GM12878 (cell line): ENCODE data around the gene CFAP45. TPM values are rescaled to one million over a fixed set of nuclear protein-coding genes. Genes with fewer than 3 reads are reported as not detected.

Source experiments
- ATAC-seq: fragments of 200-7000 bp; cut with Tn5 transposase; 3 replicates; pipeline ENCODE4 v1.9.1; 2020; ENCODE audit warnings: mild to moderate bottlenecking, moderate library complexity
- BruUV-seq: library from RNA; stranded (reverse); fragments of 400-500 nt; replicated peaks from 2 replicates; lab custom pipeline; 2021; lab: Mats Ljungman, UMichigan
- CTCF ChIA-PET: fragments of 300-600 bp; sonication (Branson Sonifier 250); formaldehyde crosslinking; extraction: SDS; loops from one replicate; lab custom pipeline; 2021; ENCODE audit warnings: inconsistent platforms; lab: Yijun Ruan, JAX
- POLR2A ChIA-PET: fragments of 350-600 bp; formaldehyde crosslinking; extraction: SDS; loops from one replicate; lab custom pipeline; 2021; ENCODE audit warnings: inconsistent platforms; lab: Charles Lee
- RAD21 ChIA-PET: fragments of 300-600 bp; sonication (Branson Sonifier 250); formaldehyde crosslinking; loops from one replicate; lab custom pipeline; 2023; ENCODE audit warnings: antibody characterized with exemption; ENCODE audit not compliant: unreplicated experiment; lab: Charles Lee
- SMC1A ChIA-PET: fragments of 300-600 bp; sonication (Branson Sonifier 250); formaldehyde crosslinking; loops from one replicate; lab custom pipeline; 2023; ENCODE audit not compliant: unreplicated experiment, uncharacterized antibody; lab: Charles Lee
- DNase-seq: peaks from one replicate; pipeline ENCODE4 v3.0.0-alpha.2; 2011; ENCODE audit warnings: low read depth, low spot score
- FAIRE-seq: peaks from 3 replicates; lab custom pipeline; 2011; peaks lifted over from hg19 to GRCh38; lab: Jason Lieb, UNC
- H2AFZ ChIP-seq: 2 replicates; pipeline ENCODE4 v1.6.0; 2011; ENCODE audit warnings: low read depth, low read length, control low read depth; ENCODE audit not compliant: control insufficient read depth
- H3K27ac ChIP-seq: 2 replicates; pipeline ENCODE4 v1.5.1; 2011; ENCODE audit warnings: control low read depth; ENCODE audit not compliant: control insufficient read depth, insufficient read depth
- H3K27me3 ChIP-seq, 2 experiments: replicated peaks in 1 of 2; 2 replicates each; pipeline versions ENCODE4 v1.6.0 to v1.6.1; 2011; ENCODE audit warnings: low read length in 1 of 2; ENCODE audit not compliant: control insufficient read depth in 2 of 2, insufficient read depth in 2 of 2
- H3K36me3 ChIP-seq, 2 experiments: 2 replicates each; pipeline ENCODE4 v1.5.1; 2011; ENCODE audit warnings: low read length in 1 of 2; ENCODE audit not compliant: control insufficient read depth in 2 of 2, insufficient read depth in 2 of 2
- H3K4me1 ChIP-seq: 2 replicates; pipeline ENCODE4 v1.6.1; 2011; ENCODE audit warnings: mild to moderate bottlenecking, low read length, moderate library complexity, mixed read lengths; ENCODE audit not compliant: control insufficient read depth, insufficient read depth
- H3K4me2 ChIP-seq: 2 replicates; pipeline ENCODE4 v1.6.0; 2011; ENCODE audit warnings: control low read depth; ENCODE audit not compliant: control insufficient read depth, insufficient read depth
- H3K4me3 ChIP-seq: fragments of 200-600 bp; sonication (generic); 2 replicates; pipeline ENCODE4 v1.5.1; 2016
- H3K79me2 ChIP-seq: 2 replicates; pipeline ENCODE4 v1.6.0; 2011; ENCODE audit warnings: low read length; ENCODE audit not compliant: control insufficient read depth, insufficient read depth
- H3K9ac ChIP-seq: 2 replicates; pipeline ENCODE4 v1.8.0; 2011; ENCODE audit warnings: low read length, control low read depth, mixed read lengths; ENCODE audit not compliant: control insufficient read depth, insufficient read depth
- H3K9me3 ChIP-seq: replicated peaks from 3 replicates; pipeline ENCODE4 v1.5.1; 2011; ENCODE audit warnings: mild to moderate bottlenecking, low read length; ENCODE audit not compliant: control insufficient read depth, insufficient read depth
- H4K20me1 ChIP-seq: 2 replicates; pipeline ENCODE4 v1.6.0; 2011; ENCODE audit not compliant: control insufficient read depth, insufficient read depth
- BHLHE40 ChIP-seq, 2 experiments: fragments of 450-650 bp in 1 of 2; IDR thresholded peaks; 2 replicates each; pipeline ENCODE4 v1.6.1; 2011 to 2017; ENCODE audit warnings: low read depth in 2 of 2, borderline replicate concordance in 1 of 2, improper control_type of control experiment in 1 of 2, low read length in 1 of 2, mild to moderate bottlenecking in 1 of 2
- BMI1 ChIP-seq: fragments of 450-650 bp; IDR thresholded peaks from 2 replicates; pipeline ENCODE4 v1.6.1; 2016; ENCODE audit warnings: mild to moderate bottlenecking, moderate library complexity, borderline replicate concordance
- ETV6 ChIP-seq, 2 experiments: fragments of 450-650 bp in 1 of 2; IDR thresholded peaks in 1 of 2; conservative IDR thresholded peaks in 1 of 2; 2 replicates each; pipeline ENCODE4 v1.6.1; 2014; ENCODE audit warnings: antibody characterized with exemption in 1 of 2, borderline replicate concordance in 1 of 2, low read depth in 1 of 2, mild to moderate bottlenecking in 1 of 2, moderate library complexity in 1 of 2
- RBBP5 ChIP-seq: fragments of 200-600 bp; sonication (generic); conservative IDR thresholded peaks from 2 replicates; pipeline ENCODE4 v1.6.1; 2016
- SUPT20H ChIP-seq: IDR thresholded peaks from 2 replicates; pipeline ENCODE4 v1.6.1; 2011; ENCODE audit warnings: low read depth, mild to moderate bottlenecking, low read length, moderate library complexity, borderline replicate concordance; ENCODE audit not compliant: control insufficient read depth
- TAF1 ChIP-seq: IDR thresholded peaks from 2 replicates; pipeline ENCODE4 v1.6.1; 2011; ENCODE audit warnings: mild to moderate bottlenecking, low read depth, low read length, borderline replicate concordance
- ZNF24 ChIP-seq: fragments of 450-650 bp; IDR thresholded peaks from 2 replicates; pipeline ENCODE4 v1.6.1; 2017; ENCODE audit warnings: antibody characterized with exemption, mild to moderate bottlenecking
- WGBS: methylation state at CpG from one replicate; pipeline ENCODE4 v1.1.6; 2016; ENCODE audit warnings: low lambda C conversion rate; ENCODE audit not compliant: insufficient replicate concordance, insufficient coverage; ENCODE audit errors: missing lambda C conversion rate; 5-methylcytosine and 5-hydroxymethylcytosine counted together
- in situ Hi-C: fragments of 300-500 bp; cut with MboI; formaldehyde crosslinking; loops from 9 replicates; pipeline ENCODE4 v1.14.3; 2018; ENCODE audit warnings: mixed read lengths
- intact Hi-C: fragments of 100-400 bp; cut with micrococcal nuclease; formaldehyde crosslinking; loops from one replicate; pipeline ENCODE4 v1.14.2; 2022; ENCODE audit not compliant: unreplicated experiment
- polyA plus RNA-seq, 11 experiments: library from polyadenylated mRNA; depleted of rRNA in 4 of 11; unstranded in 6 of 11; stranded (reverse) in 5 of 11; fragments of >200 nt; fragmentation: Nextera tagmentation in 4 of 11; fragmentation: Illumina TruSeq in 1 of 11; extraction: Ambion mirVana in 4 of 11; extraction: Trizol in 1 of 11; gene quantifications; 1 replicate in 1 of 11; 2 replicates in 10 of 11; pipeline versions ENCODE4 v1.2.1 to v1.2.3, GENCODE V29; 2011 to 2016; ENCODE audit warnings: inconsistent platforms in 2 of 11, missing spikeins in 2 of 11, low read depth in 1 of 11
- total RNA-seq, 4 experiments: library from RNA; depleted of rRNA in 3 of 4; stranded (reverse); fragments of >200 nt in 3 of 4; fragmentation: Illumina TruSeq in 1 of 4; extraction: Trizol in 1 of 4; gene quantifications; 2 replicates each; pipeline versions ENCODE4 v1.2.1 to v1.2.3, GENCODE V29; 2013 to 2021
- TF ChIP-seq, protein P1 (sequence below): fragments of 450-650 bp; IDR thresholded peaks from 2 replicates; pipeline ENCODE4 v1.6.1; 2017; ENCODE audit warnings: mild to moderate bottlenecking
- TF ChIP-seq, protein P2 (sequence below): fragments of 450-650 bp; IDR thresholded peaks from 2 replicates; pipeline ENCODE4 v1.6.1; 2017; ENCODE audit warnings: borderline replicate concordance

The CFAP45 gene
- total and polyA plus RNA-seq, 10 of the 15 experiments (the other 5 are each of a cell fraction or from before 2014, with no cell fraction given), result 0.43 to 0.91 (median 0.67) TPM

DNA sequence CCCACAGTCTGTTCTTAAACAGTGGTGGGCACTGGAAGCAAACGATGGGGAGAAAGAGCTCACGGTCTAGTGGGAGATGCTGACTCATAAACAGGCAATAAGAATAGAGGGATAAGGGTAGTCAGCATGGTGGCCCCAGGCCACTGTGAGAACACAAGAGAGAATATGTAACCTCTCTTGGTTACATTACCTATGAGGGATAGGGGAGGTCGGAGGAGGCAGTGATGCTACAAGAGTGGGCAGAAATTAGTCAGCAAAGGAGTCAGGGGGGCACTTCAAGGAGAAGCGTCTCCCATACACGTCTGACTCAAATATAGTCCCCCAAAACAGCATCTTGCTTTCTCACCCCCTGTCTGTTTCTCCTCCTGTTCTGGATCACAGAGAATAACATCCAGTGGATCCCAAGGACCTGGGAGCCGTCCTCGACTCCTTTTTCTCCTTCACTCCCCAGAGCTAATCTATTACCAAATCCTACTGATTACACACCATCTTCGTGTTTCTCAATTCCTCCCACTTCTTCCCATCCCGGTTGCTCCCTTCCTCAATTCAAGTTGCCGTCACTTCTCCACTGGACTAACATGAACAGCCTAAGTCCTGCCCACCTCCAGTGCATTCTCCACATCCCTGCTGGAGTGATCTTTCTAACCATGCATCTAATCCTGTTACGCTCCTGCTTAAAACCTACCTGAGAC, 71.2 kb downstream of the CFAP45 start (continued):
- no peak for TF ChIP-seq RBBP5
- TF ChIP-seq TAF1, result no peak
- no peak for TF ChIP-seq ETV6 (conservative IDR thresholded peaks at IDR 0.05 in 1 of 2, IDR thresholded peaks at IDR 0.05 in 1 of 2; ENCODE audit: borderline replicate concordance in 1 of 2, low read depth in 1 of 2)
- TF ChIP-seq ZNF24, result no peak
- TF ChIP-seq, protein P1, sequence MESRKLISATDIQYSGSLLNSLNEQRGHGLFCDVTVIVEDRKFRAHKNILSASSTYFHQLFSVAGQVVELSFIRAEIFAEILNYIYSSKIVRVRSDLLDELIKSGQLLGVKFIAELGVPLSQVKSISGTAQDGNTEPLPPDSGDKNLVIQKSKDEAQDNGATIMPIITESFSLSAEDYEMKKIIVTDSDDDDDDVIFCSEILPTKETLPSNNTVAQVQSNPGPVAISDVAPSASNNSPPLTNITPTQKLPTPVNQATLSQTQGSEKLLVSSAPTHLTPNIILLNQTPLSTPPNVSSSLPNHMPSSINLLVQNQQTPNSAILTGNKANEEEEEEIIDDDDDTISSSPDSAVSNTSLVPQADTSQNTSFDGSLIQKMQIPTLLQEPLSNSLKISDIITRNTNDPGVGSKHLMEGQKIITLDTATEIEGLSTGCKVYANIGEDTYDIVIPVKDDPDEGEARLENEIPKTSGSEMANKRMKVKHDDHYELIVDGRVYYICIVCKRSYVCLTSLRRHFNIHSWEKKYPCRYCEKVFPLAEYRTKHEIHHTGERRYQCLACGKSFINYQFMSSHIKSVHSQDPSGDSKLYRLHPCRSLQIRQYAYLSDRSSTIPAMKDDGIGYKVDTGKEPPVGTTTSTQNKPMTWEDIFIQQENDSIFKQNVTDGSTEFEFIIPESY, result no peak

DNA sequence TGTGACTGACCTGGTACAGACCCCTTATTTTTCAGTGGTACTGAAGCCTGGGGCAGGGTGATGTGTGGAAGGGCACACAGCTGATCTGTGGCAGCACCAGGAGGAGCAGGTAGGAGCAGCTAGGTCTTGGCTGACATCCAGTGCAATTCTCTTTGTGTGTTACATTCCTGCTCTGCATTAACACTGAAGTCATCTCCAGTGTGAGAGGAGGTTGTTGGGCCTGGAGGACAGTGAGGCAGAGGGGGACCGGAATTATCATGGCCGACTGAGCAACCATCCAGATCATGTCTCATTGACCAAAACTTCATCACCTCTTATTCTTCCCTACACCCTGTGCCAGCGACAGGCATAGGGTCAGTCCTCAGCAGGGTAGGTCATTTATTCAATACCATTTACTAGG, 71.8 kb downstream of the CFAP45 start:
- no TSS peak for BruUV-seq
- TF ChIP-seq BHLHE40 (IDR thresholded peaks at IDR 0.05; ENCODE audit: borderline replicate concordance in 1 of 2, low read depth in 2 of 2, low read length in 1 of 2) (no peak), BMI1 (no peak), SUPT20H (no peak)
- TF ChIP-seq, protein P2, sequence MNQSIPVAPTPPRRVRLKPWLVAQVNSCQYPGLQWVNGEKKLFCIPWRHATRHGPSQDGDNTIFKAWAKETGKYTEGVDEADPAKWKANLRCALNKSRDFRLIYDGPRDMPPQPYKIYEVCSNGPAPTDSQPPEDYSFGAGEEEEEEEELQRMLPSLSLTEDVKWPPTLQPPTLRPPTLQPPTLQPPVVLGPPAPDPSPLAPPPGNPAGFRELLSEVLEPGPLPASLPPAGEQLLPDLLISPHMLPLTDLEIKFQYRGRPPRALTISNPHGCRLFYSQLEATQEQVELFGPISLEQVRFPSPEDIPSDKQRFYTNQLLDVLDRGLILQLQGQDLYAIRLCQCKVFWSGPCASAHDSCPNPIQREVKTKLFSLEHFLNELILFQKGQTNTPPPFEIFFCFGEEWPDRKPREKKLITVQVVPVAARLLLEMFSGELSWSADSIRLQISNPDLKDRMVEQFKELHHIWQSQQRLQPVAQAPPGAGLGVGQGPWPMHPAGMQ, result no peak
- SMC1A ChIA-PET, result interaction anchor here (0.9 to 3.4 kb wide), 5 partner anchors 9 to 76 kb away, joined by 3 to 21 read pairs (median 4); no protein-coding TSS in a partner anchor
- 0 out of 4 replicates have a peak, but pooled peaks cover 0 to 4% of the 10 kb centered on the region in 2 experiments for H3K27me3 ChIP-seq
- H3K79me2 ChIP-seq, result no peaks in the 10 kb centered on the region
- H3K4me1 ChIP-seq, result peaks cover 35% of the 10 kb centered on the region
- WGBS, result 76% methylated on average over 3 of the region's 3 CpGs
- no peak overlapping the region for H3K4me3 ChIP-seq
- intact Hi-C loops (loop anchor here (2.0 to 5.0 kb wide), 2 partner anchors 29 to 46 kb away; partner anchors contain the start of gene DUSP23), in situ Hi-C loops (no loop called here)
- POLR2A ChIA-PET, result no interaction called here
- CTCF ChIA-PET, result interaction anchor here (0.6 to 16.1 kb wide), 4 partner anchors 27 to 64 kb away, joined by 3 to 178 read pairs (median 5); partner anchors contain the start of gene FCRL6
- RAD21 ChIA-PET, result interaction anchor here (0.7 to 1.0 kb wide), 4 partner anchors 28 to 699 kb away, joined by 3 to 5 read pairs (median 4); no protein-coding TSS in a partner anchor
- H2AFZ ChIP-seq, result no peak overlapping the region
- peak overlapping the region; percentile 21 for H3K4me2 ChIP-seq
- DNase-seq, result no peak
- H3K9me3 ChIP-seq, result peaks cover 2% of the 10 kb centered on the region; the same call in 1 of the 3 replicates
- H4K20me1 ChIP-seq, result no peaks in the 10 kb centered on the region
- H3K9ac ChIP-seq, result no peak overlapping the region
- FAIRE-seq, result no peak
- no peak for ATAC-seq
- H3K36me3 ChIP-seq, result no peaks in the 10 kb centered on the region
- no peak overlapping the region for H3K27ac ChIP-seq
